A549 (cell line): ENCODE measurements around the gene UNKL. TPM values are rescaled to one million over a fixed set of nuclear protein-coding genes. Genes with fewer than 3 reads are reported as not detected.

Experiments used
- ATAC-seq, 2 experiments: fragments of 200-7000 bp in 1 of 2; fragments of >200 bp in 1 of 2; cut with Nextera tagmentation in 1 of 2; cut with Tn5 transposase in 1 of 2; 3 replicates each; pipeline versions ENCODE4 v1.8.0 to v1.9.1; 2018 to 2020; ENCODE audit warnings: mild to moderate bottlenecking in 1 of 2, moderate library complexity in 1 of 2
- CTCF ChIA-PET: fragments of 300-600 bp; sonication (Branson Sonifier 250); formaldehyde crosslinking; extraction: SDS; loops from one replicate; lab custom pipeline; 2021; ENCODE audit warnings: antibody characterized with exemption, inconsistent platforms; lab: Yijun Ruan, JAX
- POLR2A ChIA-PET: fragments of 350-600 bp; formaldehyde crosslinking; extraction: SDS; loops from one replicate; lab custom pipeline; 2021; ENCODE audit warnings: antibody characterized with exemption, inconsistent platforms; lab: Yijun Ruan, JAX
- DNase-seq, 2 experiments: peaks; one replicate each; pipeline versions ENCODE4 v3.0.0 to v3.0.0-alpha.2; 2011 to 2016; ENCODE audit warnings: low read depth in 1 of 2, low spot score in 1 of 2
- FAIRE-seq: peaks from 2 replicates; lab custom pipeline; 2011; peaks lifted over from hg19 to GRCh38; lab: Jason Lieb, UNC
- H3K27ac ChIP-seq, 2 experiments: fragments of >200 bp; sonication (Bioruptor Twin); formaldehyde crosslinking; 3 replicates each; pipeline ENCODE4 v1.5.1; 2016 to 2017
- H3K4me1 ChIP-seq: fragments of >200 bp; sonication (Bioruptor Twin); formaldehyde crosslinking; 3 replicates; pipeline ENCODE4 v1.6.1; 2016
- H3K4me2 ChIP-seq: fragments of >200 bp; sonication (Bioruptor Twin); formaldehyde crosslinking; 3 replicates; pipeline ENCODE4 v1.6.1; 2016
- H3K4me3 ChIP-seq: fragments of >200 bp; sonication (Bioruptor Twin); formaldehyde crosslinking; 3 replicates; pipeline ENCODE4 v1.5.1; 2016
- H3K9me3 ChIP-seq: fragments of >200 bp; sonication (Bioruptor Twin); formaldehyde crosslinking; 3 replicates; pipeline ENCODE4 v1.6.1; 2016
- BHLHE40 ChIP-seq: IDR thresholded peaks from 2 replicates; pipeline ENCODE4 v1.6.1; 2012; ENCODE audit warnings: low read depth, low read length, inconsistent platforms
- CHD2 ChIP-seq: fragments of 150-350 bp; IDR thresholded peaks from 2 replicates; pipeline ENCODE4 v1.6.1; 2014; ENCODE audit warnings: low read length; ENCODE audit not compliant: partially characterized antibody
- CTCF ChIP-seq: fragments of >200 bp; sonication (Bioruptor Twin); formaldehyde crosslinking; IDR thresholded peaks from 3 replicates; pipeline ENCODE4 v1.5.1; 2016
- HDAC2 ChIP-seq: fragments of 200-600 bp; sonication (generic); IDR thresholded peaks from 2 replicates; pipeline ENCODE4 v1.6.1; 2016
- HMGXB4 ChIP-seq: fragments of 250-450 bp; sonication (Bioruptor Pico); IDR thresholded peaks from 2 replicates; pipeline ENCODE4 v1.5.0; 2021; ENCODE audit warnings: mild to moderate bottlenecking, moderate library complexity, borderline replicate concordance
- KDM5A ChIP-seq: fragments of 200-600 bp; sonication (generic); IDR thresholded peaks from 2 replicates; pipeline ENCODE4 v1.6.1; 2016; ENCODE audit warnings: antibody characterized with exemption, mild to moderate bottlenecking
- MAX ChIP-seq: IDR thresholded peaks from 2 replicates; pipeline ENCODE4 v1.6.1; 2012
- NFE2L2 ChIP-seq: fragments of 150-350 bp; conservative IDR thresholded peaks from 2 replicates; pipeline ENCODE4 v1.6.1; 2014; ENCODE audit warnings: low read length
- NR3C1 ChIP-seq: fragments of >200 bp; sonication (Bioruptor Twin); formaldehyde crosslinking; IDR thresholded peaks from 3 replicates; pipeline ENCODE4 v1.6.1; 2017
- PBX3 ChIP-seq: IDR thresholded peaks from 2 replicates; pipeline ENCODE4 v1.6.1; 2012
- POLR2AphosphoS2 ChIP-seq: conservative IDR thresholded peaks from 2 replicates; pipeline ENCODE4 v1.6.1; 2012; ENCODE audit warnings: low read length, improper control_type of control experiment, inconsistent platforms
- RAD21 ChIP-seq, 2 experiments: fragments of >200 bp in 1 of 2; sonication (Bioruptor Twin) in 1 of 2; formaldehyde crosslinking in 1 of 2; IDR thresholded peaks in 1 of 2; conservative IDR thresholded peaks in 1 of 2; 2 replicates in 1 of 2; 3 replicates in 1 of 2; pipeline ENCODE4 v1.6.1; 2012 to 2018; ENCODE audit warnings: inconsistent platforms in 1 of 2
- RARB ChIP-seq: fragments of 250-450 bp; sonication (Bioruptor Pico); IDR thresholded peaks from 2 replicates; pipeline ENCODE4 v1.8.0; 2021; ENCODE audit warnings: mild to moderate bottlenecking, moderate library complexity
- RNF2 ChIP-seq: fragments of 200-600 bp; sonication (generic); IDR thresholded peaks from 2 replicates; pipeline ENCODE4 v1.6.1; 2016; ENCODE audit warnings: low read depth, mild to moderate bottlenecking, antibody characterized with exemption, moderate library complexity, borderline replicate concordance
- TFCP2L1 ChIP-seq: fragments of 250-450 bp; sonication (Bioruptor Pico); IDR thresholded peaks from 2 replicates; pipeline ENCODE4 v1.5.0; 2021; ENCODE audit warnings: mild to moderate bottlenecking
- WGBS: methylation state at CpG from one replicate; pipeline ENCODE4 v1.1.6; 2017; ENCODE audit errors: missing lambda C conversion rate; 5-methylcytosine and 5-hydroxymethylcytosine counted together
- polyA plus RNA-seq, 4 experiments: library from polyadenylated mRNA; depleted of rRNA in 3 of 4; stranded (reverse); fragments of >200 nt; fragmentation: RNase III in 1 of 4; extraction: RNeasy Plus Mini Kit Qiagen cat#74134 plus additional on column Dnase treatment in 1 of 4; gene quantifications; 2 replicates in 3 of 4; 3 replicates in 1 of 4; pipeline ENCODE4 v1.2.3, GENCODE V29; 2011 to 2017

Gene UNKL
- polyA plus RNA-seq, 2 of the 4 experiments (the other 2 are of a cell fraction), result 20.7 to 37.6 TPM

- CTCF ChIA-PET, result interaction anchor here (0.9 to 3.8 kb wide), 7 partner anchors 9 to 38 kb away, joined by 3 to 16 read pairs (median 4); no protein-coding TSS in a partner anchor
- H3K4me2 ChIP-seq, result peak overlapping the region; percentile 99
- no peak for FAIRE-seq
- TF ChIP-seq MAX (no peak), RAD21 (conservative IDR thresholded peaks at IDR 0.05 in 1 of 2, IDR thresholded peaks at IDR 0.05 in 1 of 2) (no peak), TFCP2L1 (CRISPR knock-in tag) (no peak), BHLHE40 (no peak), NFE2L2 (no peak), HDAC2 (no peak), KDM5A (no peak), NR3C1 (no peak)
- TF ChIP-seq, all 56 proteins: peak for 0
- Histone ChIP-seq H3K9me3 (no peaks in the 10 kb centered on the region), H3K27ac (peak overlapping the region in 1 of 2 experiments; percentile 75; a peak in 3 of 6 replicates), H3K4me1 (peaks cover 29% of the 10 kb centered on the region), H3K4me3 (peak overlapping the region; percentile 56)
- POLR2A ChIA-PET, result interaction anchor here (1.3 kb wide), 1 partner anchor 23 kb away, joined by 7 read pairs; the partner anchor contains the start of gene UBE2I
- ATAC-seq, result no peak
- no peak for DNase-seq
- WGBS, result 52% methylated on average over 25 of the region's 26 CpGs
Observed at GRCh38 chr16:1332618-1333148, 81.8 kb downstream of the UNKL start.

GRCh38 chr16:1331712-1332617 is 82.5 kb downstream of the UNKL start:
- H3K4me2 ChIP-seq, result peak overlapping the region; percentile 72
- FAIRE-seq, result no peak
- WGBS, result 32% methylated on average over 22 of the region's 34 CpGs
- ChIA-PET POLR2A (interaction anchor here (1.3 kb wide), 1 partner anchor 23 kb away, joined by 7 read pairs; the partner anchor contains the start of gene UBE2I), CTCF (interaction anchor here (0.9 to 3.8 kb wide), 7 partner anchors 8 to 39 kb away, joined by 3 to 16 read pairs (median 4); no protein-coding TSS in a partner anchor)
- no peak overlapping the region for H3K4me3 ChIP-seq
- ATAC-seq, result peak; percentile 30 to 60
- peak; percentile 82 to 94 for DNase-seq
- peaks cover 29% of the 10 kb centered on the region for H3K4me1 ChIP-seq
- TF ChIP-seq HMGXB4 (CRISPR knock-in tag) (no peak), PBX3 (no peak), KDM5A (no peak), RARB (CRISPR knock-in tag) (no peak), CHD2 (no peak), CTCF (no peak), RNF2 (no peak), POLR2AphosphoS2 (no peak)
- no peaks in the 10 kb centered on the region for H3K9me3 ChIP-seq
- peak overlapping the region; percentile 47 to 74; a peak in 5 of 6 replicates for H3K27ac ChIP-seq
